ENCODE measurements around the gene KLHL36. TPM values are rescaled to one million over a fixed set of nuclear protein-coding genes. Genes with fewer than 3 reads are reported as not detected.
A peak's percentile ranks its signal among the peaks of the same experiment; 100 is the strongest.
"Not testable (repeated sequence)": the region's sequence is repeated elsewhere in the genome, so short reads cannot be mapped to it uniquely, and the experiment has no call there.

KLHL36 gene
- total RNA-seq, 2 experiments from 2014 or later, result 32.6 to 34.8 TPM

DNA sequence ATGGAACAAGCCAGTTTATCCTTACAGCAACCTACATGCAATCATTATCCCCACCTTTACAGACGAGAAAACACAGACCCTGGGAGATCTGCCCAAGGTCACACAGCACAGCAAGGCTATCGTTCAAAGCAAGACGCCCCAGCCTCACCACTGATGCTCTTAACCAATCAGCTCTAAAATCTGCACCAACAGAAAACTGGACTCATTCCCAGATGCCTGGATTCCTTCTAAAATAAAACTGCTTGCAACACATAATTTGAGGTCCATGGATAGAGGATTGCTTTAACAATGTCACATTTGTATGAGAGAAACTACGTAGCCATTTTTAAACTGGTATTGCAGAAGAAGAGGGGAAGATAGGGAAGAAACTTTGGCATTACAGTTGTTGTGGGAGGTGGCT lies 37.3 kb upstream of the KLHL36 start:
- Mint-ChIP-seq H3K36me3 (peaks cover 97% of the 10 kb centered on the region), H3K9me3 (no peaks in the 10 kb centered on the region), H3K4me3 (no peak overlapping the region), H3K4me1 (peaks cover 89% of the 10 kb centered on the region), H3K27me3 (no peaks in the 10 kb centered on the region), H3K27ac (peak overlapping the region; percentile 27)
- DNase-seq, result no peak

DNA sequence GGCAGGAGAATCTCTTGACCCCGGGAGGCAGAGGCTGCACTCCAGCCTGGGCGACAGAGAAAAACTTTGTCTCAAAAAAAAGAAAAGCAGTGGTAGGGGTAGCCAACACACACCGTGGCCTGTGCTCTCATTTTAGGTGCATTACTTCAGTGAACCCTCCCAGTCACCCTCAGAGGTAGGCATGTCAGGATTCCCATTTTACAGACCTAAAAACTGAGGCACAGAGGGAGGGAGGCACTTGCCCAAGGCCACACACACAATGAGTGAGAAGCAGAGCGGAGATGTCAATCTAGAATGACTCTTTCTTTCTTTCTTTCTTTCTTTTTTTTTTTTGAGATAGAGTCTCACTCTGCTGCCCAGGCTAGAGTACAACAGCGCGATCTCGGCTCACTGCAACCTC lies 35.6 kb upstream of the KLHL36 start:
- Mint-ChIP-seq H3K27me3 (no peaks in the 10 kb centered on the region), H3K36me3 (peaks cover 94% of the 10 kb centered on the region), H3K4me3 (no peak overlapping the region), H3K27ac (no peak overlapping the region), H3K4me1 (peaks cover 77% of the 10 kb centered on the region), H3K9me3 (no peaks in the 10 kb centered on the region)
- DNase-seq, result no peak

DNA sequence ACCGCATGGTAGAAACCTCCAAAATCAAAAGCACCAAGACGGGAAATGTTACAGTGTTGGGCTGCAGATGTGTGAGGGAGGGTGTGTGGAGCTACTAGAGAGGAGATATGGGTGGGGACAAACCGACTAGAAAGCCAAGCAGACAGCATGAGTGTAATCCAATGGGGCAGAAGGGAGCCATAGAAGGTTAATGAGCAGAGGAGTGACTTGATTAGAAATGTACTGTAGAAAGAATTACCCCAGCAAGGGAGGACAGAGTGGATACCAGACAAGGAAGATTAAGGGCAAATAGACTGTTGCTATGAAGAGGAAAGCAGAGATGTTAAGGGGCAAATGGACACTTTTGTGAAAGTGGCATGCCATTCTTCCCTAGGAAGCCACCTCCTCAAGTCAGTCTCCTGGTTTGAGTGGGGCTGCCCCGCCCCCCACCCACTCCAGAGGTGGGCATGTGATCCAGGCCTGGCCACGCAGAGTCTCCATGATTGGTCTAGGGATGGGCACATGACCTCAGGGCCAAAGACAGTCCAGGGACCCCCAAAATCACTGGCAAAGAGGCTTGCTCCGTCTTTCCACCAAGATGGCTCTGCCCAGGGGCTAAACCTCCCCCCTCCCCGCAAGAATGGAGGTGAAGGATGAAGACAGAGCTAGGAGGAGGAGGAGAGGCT lies 34.8 kb upstream of the KLHL36 start:
- Mint-ChIP-seq H3K4me1 (peaks cover 70% of the 10 kb centered on the region), H3K36me3 (peaks cover 85% of the 10 kb centered on the region), H3K27me3 (no peaks in the 10 kb centered on the region), H3K4me3 (peak overlapping the region; percentile 97), H3K27ac (peak overlapping the region; percentile 88), H3K9me3 (no peaks in the 10 kb centered on the region)
- no peak for DNase-seq

DNA sequence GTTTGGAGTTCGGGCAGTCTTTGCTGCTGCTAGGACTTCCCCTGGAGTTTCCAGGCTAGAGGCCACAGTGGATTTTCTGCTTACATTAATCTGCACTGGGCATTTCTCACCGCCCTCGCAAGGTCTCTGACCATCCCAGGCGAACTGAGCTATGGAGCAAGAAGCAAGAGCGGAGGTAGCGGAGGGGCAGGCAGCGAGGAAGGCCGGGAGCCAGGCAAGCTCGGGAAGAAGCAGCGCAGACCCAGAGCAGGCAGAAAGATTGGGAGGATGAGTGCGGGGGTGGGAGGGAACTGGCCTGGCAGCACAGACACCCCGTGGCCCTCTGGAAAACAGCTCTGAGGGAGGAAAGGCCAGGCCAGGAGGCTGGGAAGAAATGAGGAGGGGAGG lies 34.2 kb upstream of the KLHL36 start:
- Mint-ChIP-seq H3K27ac (peak overlapping the region; percentile 88), H3K4me3 (peak overlapping the region; percentile 97), H3K27me3 (no peaks in the 10 kb centered on the region), H3K4me1 (peaks cover 69% of the 10 kb centered on the region), H3K9me3 (no peaks in the 10 kb centered on the region), H3K36me3 (peaks cover 83% of the 10 kb centered on the region)
- no peak for DNase-seq

DNA sequence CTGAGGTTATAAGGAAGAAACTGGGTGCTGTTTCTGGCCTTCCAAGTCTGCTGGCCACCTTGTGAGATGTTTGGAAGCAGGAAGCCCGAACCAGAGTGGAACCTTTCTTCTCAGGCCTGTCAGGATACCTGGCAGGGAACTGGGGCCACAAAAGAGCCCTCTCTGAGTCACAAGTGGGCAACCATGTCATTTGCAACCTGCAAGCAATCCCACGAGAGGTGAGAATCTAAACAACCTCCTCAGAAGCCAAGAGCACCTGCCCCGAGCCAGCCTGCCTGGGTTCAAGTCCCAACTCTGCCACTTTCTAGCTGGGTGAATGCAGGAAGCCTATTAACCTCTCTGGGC lies 33.7 kb upstream of the KLHL36 start:
- peak overlapping the region; percentile 97 for H3K4me3 Mint-ChIP-seq
- H3K36me3 Mint-ChIP-seq, result peaks cover 77% of the 10 kb centered on the region
- peaks cover 64% of the 10 kb centered on the region for H3K4me1 Mint-ChIP-seq
- H3K27me3 Mint-ChIP-seq, result no peaks in the 10 kb centered on the region
- H3K27ac Mint-ChIP-seq, result peak overlapping the region; percentile 88
- no peak for DNase-seq
- H3K9me3 Mint-ChIP-seq, result no peaks in the 10 kb centered on the region

DNA sequence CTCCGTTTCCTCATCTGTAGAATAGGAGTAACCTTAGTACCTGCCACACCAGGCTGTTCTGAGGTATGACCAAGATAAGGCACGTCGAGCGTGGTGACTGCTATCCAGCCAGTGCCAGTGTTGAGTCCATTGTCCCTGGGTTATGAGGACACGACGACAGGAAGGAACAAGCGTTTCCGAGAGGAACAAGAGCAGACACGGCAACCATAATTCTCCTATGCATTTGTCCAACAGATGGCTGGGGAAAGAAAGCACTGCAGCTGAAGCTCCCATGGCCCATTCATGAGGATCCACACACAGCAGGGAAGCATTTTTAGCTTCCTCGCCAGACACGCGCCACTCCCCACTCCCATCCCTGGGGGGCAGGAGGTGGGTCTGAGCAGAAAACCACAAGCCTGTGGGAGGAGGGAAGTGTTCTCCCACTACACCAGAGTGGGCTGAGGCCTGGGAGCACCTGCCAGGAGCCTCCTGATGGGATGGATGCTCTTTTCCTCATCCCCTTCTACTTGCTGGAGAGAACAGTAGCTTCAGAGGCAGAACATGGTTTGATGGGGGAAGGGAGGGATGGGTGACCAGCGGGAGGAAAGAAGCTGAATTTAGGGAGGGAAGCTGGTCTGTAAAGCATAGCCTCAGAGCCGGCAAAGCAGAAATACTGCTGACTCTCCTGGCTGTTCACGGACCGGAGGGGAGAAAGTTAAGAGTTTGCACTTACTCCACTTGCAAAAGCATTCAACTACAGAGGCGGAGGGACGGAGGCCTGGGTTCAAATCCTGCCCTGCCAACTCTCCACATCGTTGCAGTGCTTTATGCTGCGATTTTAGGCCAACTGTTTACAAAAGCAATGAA lies 33.1 kb upstream of the KLHL36 start:
- Mint-ChIP-seq H3K27ac (peak overlapping the region; percentile 88), H3K36me3 (peaks cover 71% of the 10 kb centered on the region), H3K4me3 (peak overlapping the region; percentile 97), H3K27me3 (no peaks in the 10 kb centered on the region), H3K9me3 (no peaks in the 10 kb centered on the region), H3K4me1 (peaks cover 58% of the 10 kb centered on the region)
- no peak for DNase-seq

DNA sequence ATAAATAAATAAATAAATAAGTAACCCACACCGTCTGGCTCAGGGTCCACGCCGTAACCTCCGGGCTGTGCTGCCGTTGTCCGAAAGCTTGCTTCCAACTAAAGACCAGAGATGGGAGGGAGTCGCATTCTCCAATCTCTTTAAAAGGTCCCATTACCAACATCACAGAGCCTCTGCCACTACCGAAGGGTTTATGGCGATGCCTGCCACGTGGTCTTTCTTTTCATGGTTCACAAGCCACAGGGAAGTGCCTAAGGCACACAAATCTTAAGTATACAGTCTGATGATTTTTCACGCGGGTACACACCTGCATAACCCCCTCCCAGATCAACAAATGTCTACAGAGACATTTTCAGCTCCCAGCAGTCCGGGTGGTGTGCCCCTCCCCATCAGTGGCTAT lies 31.8 kb upstream of the KLHL36 start:
- Mint-ChIP-seq H3K27ac (peak overlapping the region; percentile 88), H3K4me3 (peak overlapping the region; percentile 97), H3K4me1 (peaks cover 46% of the 10 kb centered on the region), H3K27me3 (no peaks in the 10 kb centered on the region), H3K36me3 (peaks cover 58% of the 10 kb centered on the region), H3K9me3 (no peaks in the 10 kb centered on the region)
- DNase-seq, result no peak

DNA sequence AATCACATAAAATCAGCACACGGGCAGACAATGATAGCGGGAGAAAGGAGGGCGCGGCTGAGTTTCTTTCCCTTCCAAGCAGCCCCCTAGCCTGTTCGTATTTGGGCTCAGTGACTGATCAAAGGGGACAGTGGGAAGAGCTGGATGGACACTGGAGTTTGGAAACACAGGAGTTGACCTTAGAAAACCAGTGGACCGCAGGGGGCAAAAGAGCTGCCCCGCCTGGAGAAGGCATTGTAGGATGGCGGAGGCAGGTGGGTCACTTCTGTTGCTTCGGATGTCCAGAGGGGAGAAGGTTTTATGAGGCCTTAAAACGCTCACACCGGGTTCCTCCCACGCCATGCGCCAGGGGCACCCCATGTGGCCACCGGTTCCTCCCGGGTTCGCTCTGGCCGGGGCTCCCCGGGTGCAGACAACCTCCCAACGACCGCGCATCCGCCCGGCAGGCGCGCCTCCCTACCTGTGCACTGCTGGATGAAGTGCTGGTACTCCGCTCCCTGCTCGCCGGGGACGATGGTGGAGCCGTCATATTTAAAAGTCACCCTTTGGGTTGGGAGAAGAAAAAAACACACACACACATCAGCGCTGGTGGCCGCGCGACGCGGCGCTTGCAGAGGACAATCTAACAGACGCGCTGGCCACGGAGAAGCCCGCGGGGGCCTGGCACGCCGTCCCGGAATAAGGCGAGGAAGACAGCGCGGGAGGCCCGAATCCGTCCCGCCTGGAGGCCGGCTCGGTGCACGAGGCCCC lies 31.1 kb upstream of the KLHL36 start:
- H3K27me3 Mint-ChIP-seq, result no peaks in the 10 kb centered on the region
- peaks cover 44% of the 10 kb centered on the region for H3K4me1 Mint-ChIP-seq
- no peaks in the 10 kb centered on the region for H3K9me3 Mint-ChIP-seq
- H3K36me3 Mint-ChIP-seq, result peaks cover 51% of the 10 kb centered on the region
- H3K4me3 Mint-ChIP-seq, result peak overlapping the region; percentile 97
- H3K27ac Mint-ChIP-seq, result peak overlapping the region; percentile 88
- DNase-seq, result peak; percentile 63

DNA sequence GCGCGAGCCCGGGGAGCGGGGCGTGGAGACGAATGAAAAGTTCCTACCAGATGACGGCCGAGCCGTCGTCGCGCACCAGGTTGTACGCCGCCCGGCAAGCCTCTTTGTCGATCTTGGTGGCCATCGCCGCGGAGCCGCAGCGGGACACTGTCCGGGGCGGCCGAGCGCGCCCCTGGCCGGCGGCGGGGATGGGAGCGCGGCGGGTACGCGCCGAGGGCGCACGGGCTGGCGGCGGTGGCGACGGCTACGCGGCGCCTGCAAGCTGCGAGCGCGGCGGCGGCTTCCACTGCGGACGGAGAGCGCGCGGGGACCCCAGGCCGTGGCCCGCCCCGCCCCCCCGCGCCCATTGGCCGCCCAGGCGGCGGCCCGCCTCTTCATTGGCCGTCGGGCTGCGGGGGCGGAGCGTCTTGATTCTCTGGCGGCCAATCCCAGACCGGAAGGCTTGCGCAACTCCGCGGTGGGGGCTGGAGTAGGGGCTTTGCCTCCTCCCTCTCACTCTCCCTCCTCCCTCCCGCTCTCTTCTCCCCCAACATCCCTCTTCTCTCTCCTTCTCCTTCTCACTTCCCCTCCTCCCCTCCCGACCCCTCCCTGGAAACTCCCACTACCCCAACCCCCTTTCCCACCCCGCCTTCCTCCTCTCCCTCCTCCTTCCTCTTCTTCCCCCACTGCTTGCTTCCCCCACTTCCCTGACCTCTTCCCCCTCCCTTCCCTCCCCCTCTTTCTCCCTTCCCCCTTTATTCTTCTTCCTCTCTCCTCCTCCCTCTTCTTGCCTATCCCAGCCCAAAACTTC lies 30.3 kb upstream of the KLHL36 start, which contains the start of gene COTL1:
TSS of gene COTL1 (minus strand) at position 288 of the 790 bp plus-strand sequence. CDS start at position 124, 164 bp downstream.
- Mint-ChIP-seq H3K27ac (peak within 1 kb of the TSS; percentile 88), H3K4me3 (peak within 1 kb of the TSS; percentile 97), H3K4me1 (peaks cover 47% of the 10 kb centered on the region), H3K36me3 (peaks cover 44% of the 10 kb centered on the region), H3K9me3 (no peaks in the 10 kb centered on the region), H3K27me3 (no peaks in the 10 kb centered on the region)
- DNase-seq, result peak; percentile 96

DNA sequence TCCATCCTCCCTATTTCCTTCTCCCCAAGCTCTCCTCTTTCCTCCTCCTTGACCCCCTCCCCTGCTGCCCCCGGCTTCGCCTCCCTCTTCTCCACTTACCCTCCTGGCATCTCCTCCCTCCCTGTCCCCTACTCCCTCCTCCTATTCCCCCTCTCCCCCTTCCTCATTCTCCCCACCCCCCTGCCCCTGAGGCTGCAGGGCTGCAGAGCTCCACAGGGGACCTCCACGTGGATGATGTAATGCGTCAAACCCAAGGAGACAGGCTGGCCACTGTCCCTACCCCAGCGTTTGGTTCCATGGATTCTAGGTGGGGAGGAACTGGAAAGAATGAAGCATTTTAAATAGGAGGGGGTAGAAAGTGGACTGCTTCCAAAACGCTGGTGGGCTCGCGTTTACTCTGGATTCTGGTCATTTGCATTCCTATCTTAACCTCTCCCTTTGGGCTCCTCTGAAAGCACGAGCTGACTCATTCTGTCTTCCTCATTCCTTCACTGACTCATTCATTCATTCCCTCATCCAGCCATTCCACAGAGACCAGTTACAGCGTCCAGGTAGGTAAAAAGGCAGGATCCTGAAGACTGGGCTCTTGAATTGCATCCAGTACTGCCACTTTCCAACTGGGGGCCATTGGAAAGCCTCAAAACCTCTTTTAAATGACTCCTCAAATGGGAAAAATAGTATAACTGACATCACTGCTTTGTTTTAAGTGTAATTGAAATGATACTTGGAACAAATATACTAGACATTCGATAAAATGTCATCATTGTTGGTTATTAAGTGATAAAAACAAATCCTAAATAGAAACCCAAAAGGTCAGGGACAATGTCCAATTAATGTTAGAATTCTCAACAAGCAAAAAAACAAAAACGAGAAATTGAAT lies 29.5 kb upstream of the KLHL36 start:
- DNase-seq, result no peak
- peaks cover 38% of the 10 kb centered on the region for H3K4me1 Mint-ChIP-seq
- peak overlapping the region; percentile 69 for H3K4me3 Mint-ChIP-seq
- H3K36me3 Mint-ChIP-seq, result peaks cover 36% of the 10 kb centered on the region
- no peak overlapping the region for H3K27ac Mint-ChIP-seq
- H3K27me3 Mint-ChIP-seq, result no peaks in the 10 kb centered on the region
- H3K9me3 Mint-ChIP-seq, result no peaks in the 10 kb centered on the region

DNA sequence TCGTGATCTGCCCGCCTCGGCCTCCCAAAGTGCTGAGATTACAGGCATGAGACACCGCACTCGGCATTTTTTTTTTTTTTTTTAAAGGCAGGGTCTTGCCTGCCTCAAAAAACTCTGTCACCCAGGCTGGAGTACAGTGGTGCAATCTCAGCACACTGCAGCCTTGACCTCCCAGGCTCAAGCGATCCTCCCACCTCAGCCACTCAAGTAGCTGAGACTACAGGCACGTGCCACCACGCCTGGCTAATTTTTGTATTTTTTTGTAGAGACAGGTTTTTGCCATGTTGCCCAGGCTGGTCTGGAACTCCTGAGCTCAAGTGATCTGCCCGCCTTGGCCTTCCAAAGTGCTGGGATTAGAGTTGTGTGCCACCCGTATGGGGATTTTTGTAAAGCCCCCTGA lies 27.4 kb upstream of the KLHL36 start:
- not testable (repeated sequence) for H3K9me3 Mint-ChIP-seq, DNase-seq, H3K27ac Mint-ChIP-seq, H3K27me3 Mint-ChIP-seq, H3K4me3 Mint-ChIP-seq
- Mint-ChIP-seq H3K4me1 (peaks cover 19% of the 10 kb centered on the region), H3K36me3 (peaks cover 15% of the 10 kb centered on the region)

DNA sequence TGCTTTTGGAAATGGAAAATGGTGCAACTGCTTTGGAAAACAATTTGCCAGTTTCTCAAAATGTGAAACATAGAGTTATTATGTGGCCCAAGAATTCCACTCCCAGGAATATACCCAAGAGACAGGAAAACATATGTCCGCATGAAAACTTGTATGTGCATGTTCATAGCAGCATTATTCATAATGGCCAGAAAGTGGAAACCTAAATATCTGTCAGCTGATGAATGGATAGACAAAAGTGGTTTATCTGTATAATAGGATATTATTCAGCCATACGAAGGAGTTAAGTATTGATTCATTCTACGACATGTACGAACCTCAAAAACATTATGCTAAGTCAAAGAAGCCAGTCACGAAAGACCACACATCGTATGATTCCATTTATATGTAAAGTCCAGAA lies 22.8 kb upstream of the KLHL36 start:
- peaks cover 15% of the 10 kb centered on the region for H3K4me1 Mint-ChIP-seq
- DNase-seq, result no peak
- no peaks in the 10 kb centered on the region for H3K27me3 Mint-ChIP-seq
- no peaks in the 10 kb centered on the region for H3K36me3 Mint-ChIP-seq
- H3K9me3 Mint-ChIP-seq, result no peaks in the 10 kb centered on the region
- H3K4me3 Mint-ChIP-seq, result no peak overlapping the region
- H3K27ac Mint-ChIP-seq, result no peak overlapping the region

DNA sequence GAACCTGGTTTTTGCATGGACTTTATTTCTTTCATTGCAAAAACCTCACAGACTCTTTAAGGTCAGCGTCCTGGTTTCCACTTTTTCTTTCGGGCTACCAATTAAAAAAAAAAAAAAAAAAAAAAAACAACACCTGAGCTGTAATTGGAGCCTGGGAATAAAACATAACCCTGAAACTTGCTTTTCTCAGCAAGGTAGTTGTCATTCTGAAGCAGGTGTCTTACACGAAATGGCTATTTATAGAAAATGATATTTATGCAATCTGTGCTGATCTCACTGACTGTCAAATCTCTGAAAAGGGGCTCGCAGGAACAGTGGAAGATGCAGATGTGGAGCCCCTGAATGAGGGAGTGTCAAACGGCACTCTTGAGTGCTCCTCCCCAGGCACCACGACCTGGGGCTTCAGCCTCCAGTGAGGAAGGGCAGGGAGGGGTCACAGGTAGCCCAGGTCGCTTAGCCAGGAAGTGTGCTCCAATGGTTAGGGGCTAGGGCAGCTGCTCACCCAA lies 20.0 kb upstream of the KLHL36 start:
- H3K4me1 Mint-ChIP-seq, result peaks cover 25% of the 10 kb centered on the region
- H3K9me3 Mint-ChIP-seq, result no peaks in the 10 kb centered on the region
- H3K4me3 Mint-ChIP-seq, result no peak overlapping the region
- DNase-seq, result no peak
- no peaks in the 10 kb centered on the region for H3K36me3 Mint-ChIP-seq
- peaks cover 4% of the 10 kb centered on the region for H3K27me3 Mint-ChIP-seq
- H3K27ac Mint-ChIP-seq, result no peak overlapping the region

DNA sequence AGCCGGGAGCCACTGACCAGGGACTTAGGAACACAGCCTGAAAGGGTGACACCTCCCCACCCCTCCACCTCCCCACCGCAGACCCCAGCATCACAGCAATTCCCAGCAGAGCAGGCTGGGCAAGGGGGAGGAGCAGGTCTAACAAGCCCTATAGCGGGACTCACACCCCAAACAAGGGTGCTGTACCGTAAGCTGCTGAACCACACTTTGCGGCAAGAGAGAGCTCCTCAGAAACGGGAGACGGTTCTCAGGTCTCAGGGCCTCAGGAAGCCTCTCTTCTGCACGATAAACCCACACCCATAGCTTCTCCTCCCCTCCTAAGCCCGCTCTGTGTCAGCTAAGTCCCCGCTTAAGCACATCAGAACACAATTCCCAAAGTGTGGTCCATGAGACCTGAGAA lies 18.7 kb upstream of the KLHL36 start:
- H3K9me3 Mint-ChIP-seq, result no peaks in the 10 kb centered on the region
- H3K36me3 Mint-ChIP-seq, result no peaks in the 10 kb centered on the region
- peaks cover 4% of the 10 kb centered on the region for H3K27me3 Mint-ChIP-seq
- H3K27ac Mint-ChIP-seq, result no peak overlapping the region
- DNase-seq, result no peak
- no peak overlapping the region for H3K4me3 Mint-ChIP-seq
- H3K4me1 Mint-ChIP-seq, result peaks cover 25% of the 10 kb centered on the region
